ENCODE results near the gene TBX22.
"Not testable (repeated sequence)": the region's sequence is repeated elsewhere in the genome, so short reads cannot be mapped to it uniquely, and the experiment has no call there.

Gene TBX22, protein sequence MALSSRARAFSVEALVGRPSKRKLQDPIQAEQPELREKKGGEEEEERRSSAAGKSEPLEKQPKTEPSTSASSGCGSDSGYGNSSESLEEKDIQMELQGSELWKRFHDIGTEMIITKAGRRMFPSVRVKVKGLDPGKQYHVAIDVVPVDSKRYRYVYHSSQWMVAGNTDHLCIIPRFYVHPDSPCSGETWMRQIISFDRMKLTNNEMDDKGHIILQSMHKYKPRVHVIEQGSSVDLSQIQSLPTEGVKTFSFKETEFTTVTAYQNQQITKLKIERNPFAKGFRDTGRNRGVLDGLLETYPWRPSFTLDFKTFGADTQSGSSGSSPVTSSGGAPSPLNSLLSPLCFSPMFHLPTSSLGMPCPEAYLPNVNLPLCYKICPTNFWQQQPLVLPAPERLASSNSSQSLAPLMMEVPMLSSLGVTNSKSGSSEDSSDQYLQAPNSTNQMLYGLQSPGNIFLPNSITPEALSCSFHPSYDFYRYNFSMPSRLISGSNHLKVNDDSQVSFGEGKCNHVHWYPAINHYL

DNA sequence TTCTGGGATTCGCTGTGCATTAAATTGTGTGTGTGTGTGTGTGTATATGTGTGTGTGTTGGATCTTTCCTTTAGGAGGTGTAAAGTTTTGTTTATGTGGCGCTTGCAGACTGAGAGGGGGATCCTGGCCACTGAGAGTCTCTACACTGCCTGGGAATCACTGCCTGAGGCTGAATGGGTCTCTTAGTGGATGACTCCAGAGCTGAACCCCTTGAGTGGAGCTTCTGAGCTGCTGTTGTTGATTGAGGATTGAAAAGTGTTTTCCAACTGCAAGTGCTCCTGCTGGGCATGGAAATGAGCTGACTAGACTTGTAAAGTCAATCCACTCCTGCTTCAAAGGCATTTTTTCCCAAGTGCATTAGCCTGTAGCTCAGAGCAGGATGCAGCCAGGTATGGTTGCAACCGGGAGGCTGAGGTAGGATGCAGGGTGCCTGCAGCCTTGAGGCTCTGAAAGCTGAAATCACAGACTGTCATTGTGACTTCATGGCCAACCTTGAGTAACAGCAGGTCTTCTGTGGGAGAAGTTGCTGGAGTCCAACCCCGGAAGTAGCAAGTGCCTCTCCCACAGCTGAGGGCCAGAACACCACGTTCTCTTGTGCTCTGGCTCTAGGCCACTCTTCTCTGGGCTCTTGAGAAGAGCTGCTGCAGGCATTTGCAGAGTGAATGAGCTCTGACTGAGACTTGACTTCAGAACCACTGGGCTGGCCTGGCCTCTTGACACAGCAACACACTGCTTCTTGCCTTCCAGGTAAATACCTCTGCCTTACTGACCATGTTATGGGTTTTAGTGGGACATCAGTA is at the start of gene TBX22:
TSS of gene TBX22 (plus strand) at position 613 of the 800 bp plus-strand sequence. CDS start 7,517 bp downstream, outside the sequence.
- no peak for DNase-seq (ENCODE audit: low read depth)

GRCh38 chrX:79975605-79976004 is 38.9 kb upstream of the TBX22 start:
- no peak for DNase-seq (ENCODE audit: low read depth)

GRCh38 chrX:80004458-80004857 is 10.1 kb upstream of the TBX22 start:
- DNase-seq (ENCODE audit: low read depth) = no peak

GRCh38 chrX:80011522-80011921 is 3.0 kb upstream of the TBX22 start:
- no peak for DNase-seq (ENCODE audit: low read depth)

DNA sequence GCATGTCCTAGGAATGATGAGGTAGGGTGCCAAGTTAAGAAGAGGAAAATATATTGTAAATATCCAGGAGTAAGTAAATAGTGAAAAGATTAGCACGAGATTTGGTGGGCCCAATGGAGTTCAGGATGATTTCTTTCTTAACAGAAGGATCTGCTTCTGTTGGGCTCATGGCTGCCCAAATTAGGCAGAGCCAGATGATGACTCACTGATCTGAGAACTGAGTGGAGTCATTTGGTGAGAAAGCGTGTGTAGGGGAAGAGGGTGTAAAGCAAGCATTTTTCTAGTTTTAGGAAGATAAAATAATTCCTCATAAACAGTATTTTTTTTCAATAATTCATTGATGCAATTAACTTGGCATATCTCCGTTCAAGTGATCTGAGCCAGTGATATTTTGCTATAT is 1.6 kb downstream of the TBX22 start:
- no peak for DNase-seq (ENCODE audit: low read depth)

- DNase-seq (ENCODE audit: low read depth) = no peak
Observed at GRCh38 chrX:80021621-80022020, 7.1 kb downstream of the TBX22 start.

- no peak for DNase-seq (ENCODE audit: low read depth)
Observed at GRCh38 chrX:80022363-80023031, 7.9 kb downstream of the TBX22 start.

GRCh38 chrX:80026116-80026515 is 11.6 kb downstream of the TBX22 start:
- no peak for DNase-seq (ENCODE audit: low read depth)

GRCh38 chrX:80066156-80066555 is 51.6 kb downstream of the TBX22 start:
- DNase-seq (ENCODE audit: low read depth) = not testable (repeated sequence)

DNA sequence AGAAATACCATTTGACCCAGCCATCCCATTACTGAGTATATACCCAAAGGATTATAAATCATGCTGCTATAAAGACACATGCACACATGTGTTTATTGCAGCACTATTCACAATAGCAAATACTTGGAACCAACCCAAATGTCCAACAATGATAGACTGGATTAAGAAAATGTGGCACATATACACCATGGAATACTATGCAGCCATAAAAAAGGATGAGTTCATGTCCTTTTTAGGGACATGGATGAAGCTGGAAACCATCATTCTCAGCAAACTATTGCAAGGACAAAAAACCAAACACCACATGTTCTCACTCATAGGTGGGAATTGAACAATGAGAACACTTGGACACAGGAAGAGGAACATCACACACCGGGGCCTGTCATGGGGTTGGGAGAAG is 61.1 kb downstream of the TBX22 start:
- DNase-seq (ENCODE audit: low read depth) = not testable (repeated sequence)
